HG02642 (cell line): ENCODE measurements around the gene BCAT1.

ENCODE experiments used
- ATAC-seq: cut with Tn5 transposase; IDR thresholded peaks from one replicate; pipeline ENCODE4 v1.9.1; 2021; ENCODE audit warnings: mild to moderate bottlenecking; ENCODE audit not compliant: unreplicated experiment, poor library complexity

Gene BCAT1

GRCh38 chr12:24777359-24777758 is 171.5 kb downstream of the BCAT1 start:
- no peak for ATAC-seq

GRCh38 chr12:24776861-24777260 is 172.0 kb downstream of the BCAT1 start:
- no peak for ATAC-seq

GRCh38 chr12:24775073-24775472 is 173.8 kb downstream of the BCAT1 start:
- ATAC-seq, result no peak

GRCh38 chr12:24773996-24774395 is 174.9 kb downstream of the BCAT1 start:
- no peak for ATAC-seq

GRCh38 chr12:24772813-24773212 is 176.1 kb downstream of the BCAT1 start:
- no peak for ATAC-seq

GRCh38 chr12:24770821-24771220 is 178.1 kb downstream of the BCAT1 start:
- no peak for ATAC-seq

GRCh38 chr12:24770334-24770733 is 178.6 kb downstream of the BCAT1 start:
- no peak for ATAC-seq

- no peak for ATAC-seq
Measured at GRCh38 chr12:24769682-24770081, 179.2 kb downstream of the BCAT1 start.

- no peak for ATAC-seq
Measured at GRCh38 chr12:24768415-24768814, 180.5 kb downstream of the BCAT1 start.

- ATAC-seq, result no peak
Measured at GRCh38 chr12:24767016-24767415, 181.9 kb downstream of the BCAT1 start.

- ATAC-seq, result no peak
Measured at GRCh38 chr12:24764712-24765111, 184.2 kb downstream of the BCAT1 start.

GRCh38 chr12:24760606-24761378 is 188.1 kb downstream of the BCAT1 start:
- no peak for ATAC-seq

GRCh38 chr12:24760162-24760561 is 188.7 kb downstream of the BCAT1 start:
- no peak for ATAC-seq
